ENCODE results near the gene MFRP.

DNA sequence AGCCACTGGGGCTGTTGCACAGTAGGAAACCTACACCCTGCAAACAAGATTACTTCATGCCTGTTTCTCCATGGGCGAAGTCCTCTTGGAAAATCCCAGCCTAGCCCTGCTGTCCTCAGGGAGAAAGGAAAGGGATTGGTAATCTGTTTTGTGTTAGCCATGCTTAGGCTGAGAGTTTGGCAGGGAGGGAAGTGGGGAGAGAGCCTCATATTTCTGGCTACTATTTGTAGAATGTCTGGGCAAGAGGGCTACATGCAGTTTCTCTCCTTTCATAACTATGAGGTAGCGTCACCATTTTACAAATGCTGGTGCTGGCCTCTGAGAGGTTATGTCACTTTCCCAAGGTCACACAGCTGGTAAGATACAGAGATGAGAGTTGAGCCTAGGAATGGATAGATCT, 737 bp upstream of the MFRP start:
- TF ChIP-seq, protein P1, sequence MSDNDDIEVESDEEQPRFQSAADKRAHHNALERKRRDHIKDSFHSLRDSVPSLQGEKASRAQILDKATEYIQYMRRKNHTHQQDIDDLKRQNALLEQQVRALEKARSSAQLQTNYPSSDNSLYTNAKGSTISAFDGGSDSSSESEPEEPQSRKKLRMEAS (IDR thresholded peaks at IDR 0.05; ENCODE audit: low read depth, low read length): no peak
- TF ChIP-seq, protein P2, sequence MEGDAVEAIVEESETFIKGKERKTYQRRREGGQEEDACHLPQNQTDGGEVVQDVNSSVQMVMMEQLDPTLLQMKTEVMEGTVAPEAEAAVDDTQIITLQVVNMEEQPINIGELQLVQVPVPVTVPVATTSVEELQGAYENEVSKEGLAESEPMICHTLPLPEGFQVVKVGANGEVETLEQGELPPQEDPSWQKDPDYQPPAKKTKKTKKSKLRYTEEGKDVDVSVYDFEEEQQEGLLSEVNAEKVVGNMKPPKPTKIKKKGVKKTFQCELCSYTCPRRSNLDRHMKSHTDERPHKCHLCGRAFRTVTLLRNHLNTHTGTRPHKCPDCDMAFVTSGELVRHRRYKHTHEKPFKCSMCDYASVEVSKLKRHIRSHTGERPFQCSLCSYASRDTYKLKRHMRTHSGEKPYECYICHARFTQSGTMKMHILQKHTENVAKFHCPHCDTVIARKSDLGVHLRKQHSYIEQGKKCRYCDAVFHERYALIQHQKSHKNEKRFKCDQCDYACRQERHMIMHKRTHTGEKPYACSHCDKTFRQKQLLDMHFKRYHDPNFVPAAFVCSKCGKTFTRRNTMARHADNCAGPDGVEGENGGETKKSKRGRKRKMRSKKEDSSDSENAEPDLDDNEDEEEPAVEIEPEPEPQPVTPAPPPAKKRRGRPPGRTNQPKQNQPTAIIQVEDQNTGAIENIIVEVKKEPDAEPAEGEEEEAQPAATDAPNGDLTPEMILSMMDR (IDR thresholded peaks at IDR 0.05; ENCODE audit: low read depth, low read length): no peak

All from NB4 (cell line).